ENCODE data around the gene USE1.
"Not testable (repeated sequence)": the region's sequence is repeated elsewhere in the genome, so short reads cannot be mapped to it uniquely, and the experiment has no call there.

Gene USE1

GRCh38 chr19:17180997-17181702 lies 34.0 kb upstream of the USE1 start:
- DNase-seq (ENCODE audit: low spot score): no peak
- TF ChIP-seq CTCF (IDR thresholded peaks at IDR 0.05; ENCODE audit: extremely low read depth, insufficient read depth, missing control alignments): no peak
- in situ Hi-C loops (cut with MboI; ENCODE audit: low pct_unique_long_range_greater_than_20kb, low sequenced_read_pairs, unreplicated experiment): no loop called here

GRCh38 chr19:17183271-17183761 lies 31.8 kb upstream of the USE1 start:
- peak; percentile 15 for TF ChIP-seq CTCF (IDR thresholded peaks at IDR 0.05; ENCODE audit: extremely low read depth, insufficient read depth, missing control alignments)
- DNase-seq (ENCODE audit: low spot score): no peak
- in situ Hi-C loops (cut with MboI; ENCODE audit: low pct_unique_long_range_greater_than_20kb, low sequenced_read_pairs, unreplicated experiment): no loop called here

GRCh38 chr19:17183858-17184321 lies 31.3 kb upstream of the USE1 start:
- DNase-seq (ENCODE audit: low spot score): peak; percentile 61
- in situ Hi-C loops (cut with MboI; ENCODE audit: low pct_unique_long_range_greater_than_20kb, low sequenced_read_pairs, unreplicated experiment): no loop called here
- no peak for TF ChIP-seq CTCF (IDR thresholded peaks at IDR 0.05; ENCODE audit: extremely low read depth, insufficient read depth, missing control alignments)

- in situ Hi-C loops (cut with MboI; ENCODE audit: low pct_unique_long_range_greater_than_20kb, low sequenced_read_pairs, unreplicated experiment): no loop called here
- DNase-seq (ENCODE audit: low spot score): no peak
- no peak for TF ChIP-seq CTCF (IDR thresholded peaks at IDR 0.05; ENCODE audit: extremely low read depth, insufficient read depth, missing control alignments)
Measured at GRCh38 chr19:17184371-17184841, 30.8 kb upstream of the USE1 start.

- in situ Hi-C loops (cut with MboI; ENCODE audit: low pct_unique_long_range_greater_than_20kb, low sequenced_read_pairs, unreplicated experiment): no loop called here
- no peak for TF ChIP-seq CTCF (IDR thresholded peaks at IDR 0.05; ENCODE audit: extremely low read depth, insufficient read depth, missing control alignments)
- no peak for DNase-seq (ENCODE audit: low spot score)
Measured at GRCh38 chr19:17185590-17185989, 29.6 kb upstream of the USE1 start.

- DNase-seq (ENCODE audit: low spot score); in situ Hi-C loops (cut with MboI; ENCODE audit: low pct_unique_long_range_greater_than_20kb, low sequenced_read_pairs, unreplicated experiment): not testable (repeated sequence)
Measured at GRCh38 chr19:17191736-17192135, 23.4 kb upstream of the USE1 start.

- in situ Hi-C loops (cut with MboI; ENCODE audit: low pct_unique_long_range_greater_than_20kb, low sequenced_read_pairs, unreplicated experiment): no loop called here
- no peak for DNase-seq (ENCODE audit: low spot score)
- TF ChIP-seq CTCF (IDR thresholded peaks at IDR 0.05; ENCODE audit: extremely low read depth, insufficient read depth, missing control alignments): no peak
Measured at GRCh38 chr19:17192751-17193150, 22.4 kb upstream of the USE1 start.

All from GM13977 (cell line).